KOPT-K1 (cell line): ENCODE results near the gene GMDS.

ENCODE experiments used
- H3K27ac ChIP-seq: fragments of 200-600 bp; sonication (generic); 2 replicates; pipeline ENCODE4 v1.5.1; 2016; ENCODE audit warnings: antibody characterized with exemption, mild to moderate bottlenecking, low read depth, low read length; ENCODE audit not compliant: poor library complexity, severe bottlenecking
- H3K36me3 ChIP-seq: fragments of 200-600 bp; sonication (generic); 2 replicates; pipeline ENCODE4 v1.5.1; 2017; ENCODE audit warnings: antibody characterized with exemption, mild to moderate bottlenecking, low read length, moderate library complexity; ENCODE audit not compliant: insufficient read depth
- H3K9me3 ChIP-seq: fragments of 200-600 bp; sonication (generic); 2 replicates; pipeline ENCODE4 v1.5.1; 2017; ENCODE audit warnings: antibody characterized with exemption, low read length, mild to moderate bottlenecking; ENCODE audit not compliant: insufficient read depth, poor library complexity, severe bottlenecking

Gene GMDS

GRCh38 chr6:1607516-1608221 lies 637.7 kb downstream of the GMDS start:
- H3K9me3 ChIP-seq, result peaks cover 7% of the 10 kb centered on the region
- no peaks in the 10 kb centered on the region for H3K36me3 ChIP-seq
- no peak overlapping the region for H3K27ac ChIP-seq

DNA sequence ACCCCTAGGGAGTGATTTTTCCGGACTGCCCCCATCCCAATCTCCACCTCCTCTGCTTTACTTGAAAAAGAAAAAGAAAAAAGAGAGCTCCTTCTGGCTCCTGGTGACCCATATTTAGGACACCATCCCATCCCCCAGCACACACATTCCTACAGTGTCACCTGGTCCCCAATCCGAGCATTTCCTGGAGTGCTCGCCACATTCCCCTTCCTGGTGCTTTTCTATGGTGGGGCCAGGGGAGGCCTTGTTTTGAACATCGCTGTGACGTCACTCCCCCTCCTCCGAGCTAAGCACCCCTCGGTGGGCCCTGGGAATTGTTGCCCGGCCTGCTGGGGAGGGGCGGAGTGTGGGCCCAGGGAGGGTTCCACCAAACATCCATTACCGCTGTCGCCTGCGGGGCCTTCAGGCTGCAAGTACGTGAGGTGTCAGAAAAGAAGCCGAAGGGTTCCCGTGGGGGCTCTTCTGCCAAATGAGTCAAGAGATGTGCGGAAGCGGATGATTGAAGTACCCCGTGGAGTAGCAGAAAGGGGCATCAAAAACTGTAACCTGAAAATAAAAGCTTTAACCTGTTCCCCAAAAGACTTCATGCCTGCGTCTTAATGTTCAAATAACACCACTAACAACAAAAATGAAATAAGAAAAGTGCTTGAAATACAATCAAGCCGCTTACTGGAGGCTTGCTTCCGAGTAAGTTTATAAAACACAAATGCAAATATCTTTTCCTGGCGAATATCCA lies 638.5 kb downstream of the GMDS start:
- H3K9me3 ChIP-seq, result peaks cover 7% of the 10 kb centered on the region
- no peak overlapping the region for H3K27ac ChIP-seq
- H3K36me3 ChIP-seq, result no peaks in the 10 kb centered on the region

DNA sequence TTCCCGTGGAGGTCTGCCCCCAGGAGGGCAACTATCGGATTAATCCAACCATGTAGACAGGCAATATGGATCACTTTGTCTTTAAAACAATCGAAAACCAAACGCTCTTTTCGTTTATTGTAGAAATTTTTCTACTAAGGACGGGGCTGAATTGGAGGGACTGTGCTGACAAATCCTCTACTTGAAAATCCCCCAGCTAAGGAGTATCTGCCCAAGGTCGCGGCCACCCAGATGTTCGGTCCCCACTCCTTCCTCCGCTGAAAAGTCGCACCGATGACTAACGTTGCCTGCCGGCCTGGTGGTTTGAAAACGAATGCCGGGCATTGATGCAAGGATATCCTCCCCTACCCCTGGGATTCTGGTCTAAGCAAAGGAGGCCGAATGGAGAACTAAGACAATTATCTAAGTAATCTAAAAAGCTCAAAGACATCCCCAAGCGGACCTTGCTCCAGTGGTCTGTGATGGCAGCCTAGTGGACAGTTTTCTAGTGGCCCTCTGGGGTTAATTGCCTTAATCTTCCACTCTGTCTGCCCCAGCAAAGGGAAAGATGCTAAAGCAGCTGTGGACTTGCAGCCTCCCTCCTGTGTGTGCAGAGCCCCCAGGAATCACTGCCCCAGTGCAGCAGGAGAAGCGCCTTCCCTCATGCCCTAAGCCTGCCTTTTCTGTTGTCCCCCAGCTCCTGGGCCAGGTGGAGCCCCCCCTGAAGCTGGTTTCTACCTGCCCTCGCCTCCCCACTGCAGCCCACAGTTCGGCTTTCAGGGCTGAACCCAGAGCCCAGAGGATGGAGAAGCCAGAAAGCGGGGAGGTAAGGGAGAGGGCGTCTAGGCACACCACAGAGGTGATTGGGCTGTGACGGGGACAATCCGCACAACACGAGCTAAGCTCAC lies 639.3 kb downstream of the GMDS start:
- H3K36me3 ChIP-seq, result no peaks in the 10 kb centered on the region
- no peak overlapping the region for H3K27ac ChIP-seq
- peaks cover 7% of the 10 kb centered on the region for H3K9me3 ChIP-seq

GRCh38 chr6:1605004-1605892 lies 640.2 kb downstream of the GMDS start:
- Histone ChIP-seq H3K9me3 (peaks cover 7% of the 10 kb centered on the region), H3K27ac (no peak overlapping the region), H3K36me3 (no peaks in the 10 kb centered on the region)

DNA sequence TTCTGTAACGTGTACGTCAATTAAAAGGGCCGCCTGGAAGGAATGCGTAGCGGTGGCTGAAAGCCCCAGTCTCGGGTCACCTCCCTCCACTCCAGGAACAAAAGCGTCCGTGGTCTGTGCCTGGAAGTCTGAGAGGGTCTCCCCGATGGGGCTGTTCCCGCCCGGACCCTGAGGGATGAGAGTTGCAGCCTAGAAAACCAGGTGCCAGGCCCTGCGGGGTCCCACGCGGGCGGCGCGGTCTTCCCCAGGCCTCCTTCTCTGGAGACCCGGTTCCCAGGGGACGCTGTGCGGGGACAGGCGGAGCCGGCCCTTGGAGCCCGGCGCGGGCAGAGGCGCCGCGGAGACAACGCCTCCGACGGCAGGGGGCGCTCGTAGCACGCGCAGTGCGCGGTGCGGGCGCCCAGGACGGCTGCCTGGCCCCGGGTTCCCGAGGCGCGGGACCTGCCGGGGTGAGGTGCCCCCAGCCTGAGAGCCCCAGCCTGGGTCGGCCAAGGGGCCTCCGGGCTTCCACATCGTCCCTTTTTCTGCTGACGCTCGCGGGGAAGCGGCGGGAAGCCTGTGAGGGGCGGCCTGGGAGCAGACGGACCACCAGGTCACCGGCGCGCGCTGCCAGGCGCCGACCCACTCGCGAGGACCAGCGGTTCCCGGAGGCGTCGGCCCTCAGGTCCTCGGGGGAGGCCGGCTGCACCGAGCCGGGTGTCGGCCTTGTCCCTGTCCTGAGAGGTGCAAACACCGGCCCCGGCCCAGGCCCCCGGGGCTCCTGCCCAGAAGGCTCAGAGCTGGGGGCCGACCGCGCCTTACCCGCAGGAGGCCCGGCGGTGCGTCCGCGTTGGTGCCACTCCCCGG lies 641.0 kb downstream of the GMDS start:
- Histone ChIP-seq H3K27ac (no peak overlapping the region), H3K36me3 (no peaks in the 10 kb centered on the region), H3K9me3 (peaks cover 7% of the 10 kb centered on the region)

DNA sequence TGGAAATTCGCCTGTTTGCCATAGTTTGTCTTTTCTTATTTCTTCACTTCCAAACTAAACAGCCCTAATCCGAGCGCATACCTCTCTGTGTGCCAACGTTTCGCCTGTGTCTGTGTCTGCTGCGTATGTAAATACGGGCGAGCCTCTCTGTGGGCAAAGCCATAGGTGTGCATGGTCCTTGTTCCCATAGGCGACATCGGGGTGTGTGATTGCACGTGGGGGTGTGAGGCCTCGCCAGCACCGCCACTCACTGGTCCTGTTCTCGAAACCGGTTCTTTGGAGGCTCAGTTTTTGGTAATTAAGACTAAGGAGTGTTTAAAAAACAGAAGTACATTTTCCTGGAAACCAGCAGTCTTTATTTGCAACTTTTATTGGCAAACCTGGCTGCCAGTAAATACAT lies 641.7 kb downstream of the GMDS start:
- Histone ChIP-seq H3K9me3 (peaks cover 6% of the 10 kb centered on the region), H3K36me3 (no peaks in the 10 kb centered on the region), H3K27ac (no peak overlapping the region)

DNA sequence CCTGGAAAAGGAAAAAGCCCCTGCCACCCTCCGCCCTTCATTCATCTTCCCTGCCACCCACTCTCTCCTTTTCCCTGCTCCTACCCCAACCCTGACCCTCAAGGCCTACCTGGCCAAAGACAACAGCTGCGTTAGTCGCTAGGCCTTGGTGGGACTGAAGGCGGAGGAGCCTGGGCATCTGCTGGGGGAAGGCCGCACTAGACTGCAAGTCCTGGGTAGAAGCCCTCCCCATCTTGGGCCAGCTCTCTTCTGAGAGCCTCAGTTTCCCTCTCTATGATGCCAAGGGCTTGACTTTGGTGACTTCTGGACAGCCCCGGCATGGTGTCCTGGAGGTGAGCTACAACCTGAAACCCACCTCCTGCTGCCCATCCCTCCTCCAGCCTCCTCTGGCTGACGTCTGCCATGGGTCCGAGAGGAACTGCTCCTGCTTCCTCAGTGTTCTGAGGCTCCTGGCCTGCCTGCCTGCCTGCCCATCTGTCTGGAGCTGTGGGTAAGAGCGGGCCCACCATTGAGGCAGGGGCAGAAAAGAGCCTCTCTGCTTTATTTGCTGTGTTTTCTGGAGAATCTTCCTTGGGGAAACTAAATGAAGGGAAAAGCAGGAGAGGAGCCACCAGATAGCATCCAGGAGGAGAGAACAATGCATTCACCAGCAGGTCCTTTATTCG lies 643.2 kb downstream of the GMDS start:
- H3K9me3 ChIP-seq, result no peaks in the 10 kb centered on the region
- H3K36me3 ChIP-seq, result no peaks in the 10 kb centered on the region
- H3K27ac ChIP-seq, result no peak overlapping the region

GRCh38 chr6:1601158-1602048 lies 644.0 kb downstream of the GMDS start:
- Histone ChIP-seq H3K27ac (no peak overlapping the region), H3K36me3 (no peaks in the 10 kb centered on the region), H3K9me3 (no peaks in the 10 kb centered on the region)

DNA sequence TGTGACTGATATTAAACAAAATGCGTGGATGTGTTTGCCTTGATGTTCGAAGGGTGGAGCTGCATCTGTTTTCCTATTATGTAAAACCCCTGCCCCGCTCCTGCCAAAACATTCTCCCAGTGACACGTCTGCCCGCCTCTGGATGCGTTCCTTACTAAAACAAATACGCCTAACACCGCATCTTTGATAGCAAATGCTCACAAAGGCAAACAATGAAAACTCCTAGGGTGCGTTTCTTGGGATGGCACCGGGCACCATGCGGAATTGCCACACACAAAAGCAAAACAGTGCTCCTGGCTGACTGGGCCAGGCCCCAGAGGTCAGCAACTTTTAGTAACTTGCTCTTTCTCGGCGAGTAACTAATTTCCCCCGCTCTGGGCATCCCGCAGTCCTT lies 644.6 kb downstream of the GMDS start:
- Histone ChIP-seq H3K36me3 (no peaks in the 10 kb centered on the region), H3K27ac (no peak overlapping the region), H3K9me3 (no peaks in the 10 kb centered on the region)

- no peak overlapping the region for H3K27ac ChIP-seq
- no peaks in the 10 kb centered on the region for H3K9me3 ChIP-seq
- H3K36me3 ChIP-seq, result no peaks in the 10 kb centered on the region
Observed at GRCh38 chr6:1600063-1600763, 645.2 kb downstream of the GMDS start.

DNA sequence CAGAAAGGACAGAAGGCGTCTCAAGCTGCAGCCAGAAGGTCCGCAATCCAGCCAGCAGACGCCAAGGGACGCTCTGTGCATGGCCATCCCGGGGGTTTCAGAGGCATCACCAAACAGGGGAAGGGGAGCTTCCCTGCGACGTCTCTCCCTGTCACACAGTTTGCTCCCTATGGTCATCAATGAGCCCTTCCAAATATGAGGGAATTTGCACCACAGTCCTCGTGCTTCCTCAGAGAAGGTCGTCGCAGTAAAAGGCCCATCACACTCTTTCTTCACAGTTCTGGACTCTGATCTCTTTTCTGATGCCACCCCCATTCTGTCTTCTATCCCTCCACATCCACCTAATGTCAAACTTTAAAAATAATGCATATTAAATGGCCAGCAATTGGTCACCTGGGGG lies 645.9 kb downstream of the GMDS start:
- Histone ChIP-seq H3K27ac (no peak overlapping the region), H3K36me3 (no peaks in the 10 kb centered on the region), H3K9me3 (no peaks in the 10 kb centered on the region)

DNA sequence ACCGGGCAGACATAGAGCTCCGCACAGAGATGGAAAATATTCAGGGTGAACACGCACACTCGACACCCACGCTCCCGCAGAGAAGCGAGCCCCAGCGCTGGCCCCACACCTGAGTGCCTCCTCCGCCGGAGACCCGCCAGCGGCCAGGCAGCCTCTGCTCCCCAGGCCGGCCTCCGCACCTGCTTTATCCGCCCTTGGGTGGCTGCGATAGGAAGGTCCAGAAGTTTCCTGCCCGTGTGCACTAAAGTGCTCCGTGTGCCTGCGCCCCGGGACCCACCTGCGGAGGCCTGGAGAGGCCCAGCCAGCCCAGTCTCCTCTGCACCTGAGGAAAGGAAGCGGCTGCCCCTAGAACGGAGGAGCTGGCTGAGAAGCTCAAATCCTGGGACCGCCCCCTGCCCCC lies 646.5 kb downstream of the GMDS start:
- Histone ChIP-seq H3K36me3 (no peaks in the 10 kb centered on the region), H3K9me3 (no peaks in the 10 kb centered on the region), H3K27ac (no peak overlapping the region)
